GM23338 (cell line): Measurements from ENCODE around the gene HACL1. TPM values are rescaled to one million over a fixed set of nuclear protein-coding genes. Genes with fewer than 3 reads are reported as not detected.

ENCODE experiments used
- ATAC-seq: fragments of 200-7000 bp; cut with Tn5 transposase; 3 replicates; pipeline ENCODE4 v1.9.1; 2020
- DNase-seq: peaks from one replicate; pipeline ENCODE4 v3.0.0-alpha.2; 2015; ENCODE audit warnings: low spot score
- H2AFZ ChIP-seq: fragments of 200-600 bp; sonication (generic); 2 replicates; pipeline ENCODE4 v1.8.0; 2016; ENCODE audit warnings: antibody characterized with exemption, mild to moderate bottlenecking, moderate library complexity
- H3F3A ChIP-seq: fragments of 200-600 bp; sonication (generic); replicated peaks from 2 replicates; pipeline ENCODE4 v1.8.0; 2017; ENCODE audit warnings: antibody characterized with exemption, mixed run types, low read depth
- H3K27ac ChIP-seq: fragments of 200-600 bp; sonication (generic); 2 replicates; pipeline ENCODE4 v1.6.1; 2016; ENCODE audit warnings: low read depth
- H3K27me3 ChIP-seq: fragments of 200-600 bp; sonication (generic); 2 replicates; pipeline ENCODE4 v1.8.0; 2016; ENCODE audit warnings: mild to moderate bottlenecking, mixed run types, moderate library complexity; ENCODE audit not compliant: insufficient read depth
- H3K36me3 ChIP-seq: fragments of 200-600 bp; sonication (generic); 2 replicates; pipeline ENCODE4 v1.8.0; 2016; ENCODE audit warnings: mild to moderate bottlenecking; ENCODE audit not compliant: insufficient read depth
- H3K4me1 ChIP-seq: fragments of 200-600 bp; sonication (generic); 2 replicates; pipeline ENCODE4 v1.8.0; 2016; ENCODE audit warnings: mild to moderate bottlenecking, moderate library complexity; ENCODE audit not compliant: insufficient read depth
- H3K4me2 ChIP-seq: fragments of 200-600 bp; sonication (generic); 2 replicates; pipeline ENCODE4 v1.7.1; 2017; ENCODE audit warnings: mixed run types
- H3K4me3 ChIP-seq: fragments of 200-600 bp; sonication (generic); 2 replicates; pipeline ENCODE4 v1.6.1; 2016; ENCODE audit warnings: mixed run types
- H3K79me2 ChIP-seq: fragments of 200-600 bp; sonication (generic); replicated peaks from 2 replicates; pipeline ENCODE4 v1.8.0; 2017; ENCODE audit warnings: mild to moderate bottlenecking; ENCODE audit not compliant: insufficient read depth
- H3K9me2 ChIP-seq: fragments of 200-600 bp; sonication (generic); 2 replicates; pipeline ENCODE4 v1.8.0; 2017; ENCODE audit not compliant: insufficient read depth
- H4K20me1 ChIP-seq: fragments of 200-600 bp; sonication (generic); replicated peaks from 2 replicates; pipeline ENCODE4 v1.8.0; 2017; ENCODE audit warnings: mild to moderate bottlenecking; ENCODE audit not compliant: insufficient read depth
- H3K27ac Mint-ChIP-seq: 2 replicates; pipeline ENCODE4 v1.8.0; 2020; ENCODE audit warnings: inconsistent platforms, mild to moderate bottlenecking, moderate library complexity, mixed read lengths
- H3K27me3 Mint-ChIP-seq: 3 replicates; pipeline ENCODE4 v1.8.0; 2022; ENCODE audit warnings: low read depth, mild to moderate bottlenecking, moderate library complexity, mixed read lengths, inconsistent platforms; ENCODE audit not compliant: insufficient read depth, poor library complexity
- H3K36me3 Mint-ChIP-seq: 3 replicates; pipeline ENCODE4 v1.8.0; 2021; ENCODE audit warnings: low read depth, mild to moderate bottlenecking, inconsistent platforms, moderate library complexity, mixed read lengths
- H3K4me1 Mint-ChIP-seq: 3 replicates; pipeline ENCODE4 v1.8.0; 2020; ENCODE audit warnings: mild to moderate bottlenecking, inconsistent platforms, mixed read lengths
- H3K4me3 Mint-ChIP-seq: 3 replicates; pipeline ENCODE4 v1.8.0; 2021; ENCODE audit warnings: moderate library complexity, mild to moderate bottlenecking, inconsistent platforms, mixed read lengths
- H3K9me3 Mint-ChIP-seq: 3 replicates; pipeline ENCODE4 v1.8.0; 2020; ENCODE audit warnings: moderate library complexity, mild to moderate bottlenecking, inconsistent platforms, mixed read lengths
- CREB1 ChIP-seq: fragments of 250-450 bp; sonication (Bioruptor Pico); IDR thresholded peaks from 2 replicates; pipeline ENCODE4 v1.5.0; 2020; ENCODE audit warnings: low read depth, mild to moderate bottlenecking, moderate library complexity
- EZH2 ChIP-seq: fragments of 200-600 bp; sonication (generic); IDR thresholded peaks from one replicate; pipeline ENCODE4 v1.8.0; 2017; ENCODE audit warnings: antibody characterized with exemption, mild to moderate bottlenecking, low read depth; ENCODE audit not compliant: unreplicated experiment
- EZH2phosphoT487 ChIP-seq: fragments of 200-600 bp; sonication (generic); IDR thresholded peaks from one replicate; pipeline ENCODE4 v1.8.1; 2018; ENCODE audit warnings: antibody characterized with exemption; ENCODE audit not compliant: unreplicated experiment
- NANOG ChIP-seq: IDR thresholded peaks from 2 replicates; pipeline ENCODE4 v1.6.1; 2016; ENCODE audit warnings: antibody characterized with exemption, borderline replicate concordance
- POLR2AphosphoS5 ChIP-seq: IDR thresholded peaks from 2 replicates; pipeline ENCODE4 v1.6.1; 2016; ENCODE audit warnings: antibody characterized with exemption, low read depth
- STAT1 ChIP-seq: IDR thresholded peaks from one replicate; pipeline ENCODE4 v1.6.1; 2016; ENCODE audit warnings: antibody characterized with exemption; ENCODE audit not compliant: unreplicated experiment
- ZNF331 ChIP-seq: fragments of 250-450 bp; sonication (Bioruptor Pico); IDR thresholded peaks from 2 replicates; pipeline ENCODE4 v1.5.0; 2020; ENCODE audit warnings: low read depth, mild to moderate bottlenecking, moderate library complexity
- polyA plus RNA-seq: library from polyadenylated mRNA; unstranded; fragments of >200 nt; fragmentation: Nextera tagmentation; extraction: Ambion mirVana; gene quantifications from 2 replicates; pipeline ENCODE4 v1.2.1, GENCODE V29; 2016
- total RNA-seq: library from RNA; depleted of rRNA; stranded (reverse); fragments of >200 nt; shearing (Covaris generic); gene quantifications from 2 replicates; pipeline ENCODE4 v1.2.3, GENCODE V29; 2014
- TF ChIP-seq, protein P1 (sequence below), 2 experiments: fragments of 200-600 bp in 1 of 2; sonication (generic) in 1 of 2; conservative IDR thresholded peaks; 2 replicates each; pipeline versions ENCODE4 v1.5.1 to v1.6.1; 2016 to 2017; ENCODE audit warnings: antibody characterized with exemption in 2 of 2, low read depth in 2 of 2, mild to moderate bottlenecking in 2 of 2, moderate library complexity in 1 of 2
- TF ChIP-seq, protein P2 (sequence below): IDR thresholded peaks from 2 replicates; pipeline ENCODE4 v1.6.1; 2016; ENCODE audit warnings: antibody characterized with exemption
- TF ChIP-seq, protein P3 (sequence below): fragments of 250-450 bp; sonication (Bioruptor Pico); IDR thresholded peaks from 2 replicates; pipeline ENCODE4 v1.5.0; 2020; ENCODE audit warnings: mild to moderate bottlenecking, moderate library complexity

Gene HACL1
- total and polyA plus RNA-seq, 2 experiments from 2014 or later = 19.6 to 33.5 TPM

DNA sequence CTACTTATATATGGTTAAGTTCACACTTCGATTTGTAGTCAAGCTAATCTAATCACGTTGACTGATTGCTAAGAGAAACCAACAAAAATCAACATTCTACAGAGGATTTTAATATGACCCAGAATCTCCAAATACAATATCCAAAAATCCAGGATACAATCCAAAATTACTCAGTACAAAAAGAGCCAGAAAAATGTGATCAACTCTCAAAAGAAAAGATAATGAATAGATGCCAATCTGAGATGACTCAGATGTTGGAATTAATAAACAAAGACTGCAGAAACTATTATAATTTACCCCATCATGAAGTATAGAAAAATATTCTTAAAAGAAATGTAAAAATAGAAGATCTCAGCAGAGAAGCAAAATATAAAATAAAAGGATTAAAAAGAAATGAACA is 22.3 kb downstream of the HACL1 start:
- no peaks in the 10 kb centered on the region for H3K27me3 ChIP-seq
- Mint-ChIP-seq H3K9me3 (no peaks in the 10 kb centered on the region), H3K27me3 (peaks cover 3% of the 10 kb centered on the region), H3K27ac (no peak overlapping the region), H3K4me1 (no peaks in the 10 kb centered on the region), H3K36me3 (peaks cover 17% of the 10 kb centered on the region; the same call in 2 of the 3 replicates), H3K4me3 (no peak overlapping the region)
- H3K36me3 ChIP-seq = peaks cover 21% of the 10 kb centered on the region; the same call in 1 of the 2 replicates
- no peaks in the 10 kb centered on the region for H3K79me2 ChIP-seq
- no peak overlapping the region for H3K4me3 ChIP-seq
- DNase-seq (no peak), ATAC-seq (no peak)
- no peak for TF ChIP-seq EZH2
- no peak for TF ChIP-seq ZNF331 (CRISPR knock-in tag)
- TF ChIP-seq EZH2phosphoT487 = no peak
- no peak for TF ChIP-seq STAT1
- TF ChIP-seq, protein P1, sequence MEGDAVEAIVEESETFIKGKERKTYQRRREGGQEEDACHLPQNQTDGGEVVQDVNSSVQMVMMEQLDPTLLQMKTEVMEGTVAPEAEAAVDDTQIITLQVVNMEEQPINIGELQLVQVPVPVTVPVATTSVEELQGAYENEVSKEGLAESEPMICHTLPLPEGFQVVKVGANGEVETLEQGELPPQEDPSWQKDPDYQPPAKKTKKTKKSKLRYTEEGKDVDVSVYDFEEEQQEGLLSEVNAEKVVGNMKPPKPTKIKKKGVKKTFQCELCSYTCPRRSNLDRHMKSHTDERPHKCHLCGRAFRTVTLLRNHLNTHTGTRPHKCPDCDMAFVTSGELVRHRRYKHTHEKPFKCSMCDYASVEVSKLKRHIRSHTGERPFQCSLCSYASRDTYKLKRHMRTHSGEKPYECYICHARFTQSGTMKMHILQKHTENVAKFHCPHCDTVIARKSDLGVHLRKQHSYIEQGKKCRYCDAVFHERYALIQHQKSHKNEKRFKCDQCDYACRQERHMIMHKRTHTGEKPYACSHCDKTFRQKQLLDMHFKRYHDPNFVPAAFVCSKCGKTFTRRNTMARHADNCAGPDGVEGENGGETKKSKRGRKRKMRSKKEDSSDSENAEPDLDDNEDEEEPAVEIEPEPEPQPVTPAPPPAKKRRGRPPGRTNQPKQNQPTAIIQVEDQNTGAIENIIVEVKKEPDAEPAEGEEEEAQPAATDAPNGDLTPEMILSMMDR (conservative IDR thresholded peaks at IDR 0.05; ENCODE audit: low read depth in 2 of 2) = no peak
- TF ChIP-seq, protein P2, sequence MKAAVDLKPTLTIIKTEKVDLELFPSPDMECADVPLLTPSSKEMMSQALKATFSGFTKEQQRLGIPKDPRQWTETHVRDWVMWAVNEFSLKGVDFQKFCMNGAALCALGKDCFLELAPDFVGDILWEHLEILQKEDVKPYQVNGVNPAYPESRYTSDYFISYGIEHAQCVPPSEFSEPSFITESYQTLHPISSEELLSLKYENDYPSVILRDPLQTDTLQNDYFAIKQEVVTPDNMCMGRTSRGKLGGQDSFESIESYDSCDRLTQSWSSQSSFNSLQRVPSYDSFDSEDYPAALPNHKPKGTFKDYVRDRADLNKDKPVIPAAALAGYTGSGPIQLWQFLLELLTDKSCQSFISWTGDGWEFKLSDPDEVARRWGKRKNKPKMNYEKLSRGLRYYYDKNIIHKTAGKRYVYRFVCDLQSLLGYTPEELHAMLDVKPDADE = no peak
- TF ChIP-seq NANOG = no peak
- TF ChIP-seq, protein P3, sequence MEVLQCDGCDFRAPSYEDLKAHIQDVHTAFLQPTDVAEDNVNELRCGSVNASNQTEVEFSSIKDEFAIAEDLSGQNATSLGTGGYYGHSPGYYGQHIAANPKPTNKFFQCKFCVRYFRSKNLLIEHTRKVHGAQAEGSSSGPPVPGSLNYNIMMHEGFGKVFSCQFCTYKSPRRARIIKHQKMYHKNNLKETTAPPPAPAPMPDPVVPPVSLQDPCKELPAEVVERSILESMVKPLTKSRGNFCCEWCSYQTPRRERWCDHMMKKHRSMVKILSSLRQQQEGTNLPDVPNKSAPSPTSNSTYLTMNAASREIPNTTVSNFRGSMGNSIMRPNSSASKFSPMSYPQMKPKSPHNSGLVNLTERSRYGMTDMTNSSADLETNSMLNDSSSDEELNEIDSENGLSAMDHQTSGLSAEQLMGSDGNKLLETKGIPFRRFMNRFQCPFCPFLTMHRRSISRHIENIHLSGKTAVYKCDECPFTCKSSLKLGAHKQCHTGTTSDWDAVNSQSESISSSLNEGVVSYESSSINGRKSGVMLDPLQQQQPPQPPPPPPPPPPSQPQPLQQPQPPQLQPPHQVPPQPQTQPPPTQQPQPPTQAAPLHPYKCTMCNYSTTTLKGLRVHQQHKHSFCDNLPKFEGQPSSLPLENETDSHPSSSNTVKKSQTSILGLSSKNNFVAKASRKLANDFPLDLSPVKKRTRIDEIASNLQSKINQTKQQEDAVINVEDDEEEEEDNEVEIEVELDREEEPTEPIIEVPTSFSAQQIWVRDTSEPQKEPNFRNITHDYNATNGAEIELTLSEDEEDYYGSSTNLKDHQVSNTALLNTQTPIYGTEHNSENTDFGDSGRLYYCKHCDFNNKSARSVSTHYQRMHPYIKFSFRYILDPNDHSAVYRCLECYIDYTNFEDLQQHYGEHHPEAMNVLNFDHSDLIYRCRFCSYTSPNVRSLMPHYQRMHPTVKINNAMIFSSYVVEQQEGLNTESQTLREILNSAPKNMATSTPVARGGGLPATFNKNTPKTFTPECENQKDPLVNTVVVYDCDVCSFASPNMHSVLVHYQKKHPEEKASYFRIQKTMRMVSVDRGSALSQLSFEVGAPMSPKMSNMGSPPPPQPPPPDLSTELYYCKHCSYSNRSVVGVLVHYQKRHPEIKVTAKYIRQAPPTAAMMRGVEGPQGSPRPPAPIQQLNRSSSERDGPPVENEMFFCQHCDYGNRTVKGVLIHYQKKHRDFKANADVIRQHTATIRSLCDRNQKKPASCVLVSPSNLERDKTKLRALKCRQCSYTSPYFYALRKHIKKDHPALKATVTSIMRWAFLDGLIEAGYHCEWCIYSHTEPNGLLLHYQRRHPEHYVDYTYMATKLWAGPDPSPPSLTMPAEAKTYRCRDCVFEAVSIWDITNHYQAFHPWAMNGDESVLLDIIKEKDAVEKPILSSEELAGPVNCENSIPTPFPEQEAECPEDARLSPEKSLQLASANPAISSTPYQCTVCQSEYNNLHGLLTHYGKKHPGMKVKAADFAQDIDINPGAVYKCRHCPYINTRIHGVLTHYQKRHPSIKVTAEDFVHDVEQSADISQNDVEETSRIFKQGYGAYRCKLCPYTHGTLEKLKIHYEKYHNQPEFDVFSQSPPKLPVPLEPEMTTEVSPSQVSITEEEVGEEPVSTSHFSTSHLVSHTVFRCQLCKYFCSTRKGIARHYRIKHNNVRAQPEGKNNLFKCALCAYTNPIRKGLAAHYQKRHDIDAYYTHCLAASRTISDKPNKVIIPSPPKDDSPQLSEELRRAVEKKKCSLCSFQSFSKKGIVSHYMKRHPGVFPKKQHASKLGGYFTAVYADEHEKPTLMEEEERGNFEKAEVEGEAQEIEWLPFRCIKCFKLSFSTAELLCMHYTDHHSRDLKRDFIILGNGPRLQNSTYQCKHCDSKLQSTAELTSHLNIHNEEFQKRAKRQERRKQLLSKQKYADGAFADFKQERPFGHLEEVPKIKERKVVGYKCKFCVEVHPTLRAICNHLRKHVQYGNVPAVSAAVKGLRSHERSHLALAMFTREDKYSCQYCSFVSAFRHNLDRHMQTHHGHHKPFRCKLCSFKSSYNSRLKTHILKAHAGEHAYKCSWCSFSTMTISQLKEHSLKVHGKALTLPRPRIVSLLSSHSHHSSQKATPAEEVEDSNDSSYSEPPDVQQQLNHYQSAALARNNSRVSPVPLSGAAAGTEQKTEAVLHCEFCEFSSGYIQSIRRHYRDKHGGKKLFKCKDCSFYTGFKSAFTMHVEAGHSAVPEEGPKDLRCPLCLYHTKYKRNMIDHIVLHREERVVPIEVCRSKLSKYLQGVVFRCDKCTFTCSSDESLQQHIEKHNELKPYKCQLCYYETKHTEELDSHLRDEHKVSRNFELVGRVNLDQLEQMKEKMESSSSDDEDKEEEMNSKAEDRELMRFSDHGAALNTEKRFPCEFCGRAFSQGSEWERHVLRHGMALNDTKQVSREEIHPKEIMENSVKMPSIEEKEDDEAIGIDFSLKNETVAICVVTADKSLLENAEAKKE (CRISPR knock-in tag) = no peak
- no peak for TF ChIP-seq CREB1
- TF ChIP-seq POLR2AphosphoS5 = no peak
- no peaks in the 10 kb centered on the region for H3F3A ChIP-seq
- H3K4me1 ChIP-seq = no peaks in the 10 kb centered on the region
- H3K4me2 ChIP-seq = no peak overlapping the region
- H3K9me2 ChIP-seq = no peaks in the 10 kb centered on the region
- H2AFZ ChIP-seq = no peak overlapping the region
- no peak overlapping the region for H3K27ac ChIP-seq
- H4K20me1 ChIP-seq = peaks cover 3% of the 10 kb centered on the region; the same call in 1 of the 2 replicates
